ENCODE results near the gene NADK. TPM values are rescaled to one million over a fixed set of nuclear protein-coding genes. Genes with fewer than 3 reads are reported as not detected.

The NADK gene
- total and polyA plus RNA-seq, 2 of the 13 experiments (the other 11 are each of a cell fraction or from before 2014, with no cell fraction given): 56.6 to 60.1 TPM

- TF ChIP-seq HNRNPL (IDR thresholded peaks at IDR 0.05; ENCODE audit: low read depth, low read length): no peak
- no peak; the same call in 1 of the 2 replicates for TF ChIP-seq REPIN1 (CRISPR knock-in tag; IDR thresholded peaks at IDR 0.05; ENCODE audit: borderline replicate concordance, low read depth)
- no peak for TF ChIP-seq ZBTB44 (CRISPR knock-in tag; IDR thresholded peaks at IDR 0.05)
- no peak for TF ChIP-seq ZNF83 (CRISPR knock-in tag; IDR thresholded peaks at IDR 0.05; ENCODE audit: borderline replicate concordance)
- peak; percentile 52 for TF ChIP-seq SAP130 (CRISPR knock-in tag; IDR thresholded peaks at IDR 0.05; ENCODE audit: low read depth)
- TF ChIP-seq SIN3A (IDR thresholded peaks at IDR 0.05; ENCODE audit: borderline replicate concordance, low read depth, low read length): no peak
- no peak for TF ChIP-seq NFAT5 (CRISPR knock-in tag; IDR thresholded peaks at IDR 0.05)
- TF ChIP-seq TP53 (CRISPR knock-in tag; conservative IDR thresholded peaks at IDR 0.05): no peak
- no peak for TF ChIP-seq ZNF180 (CRISPR knock-in tag; IDR thresholded peaks at IDR 0.05; ENCODE audit: borderline replicate concordance, low read depth)
- no peak for TF ChIP-seq ZNF280D (CRISPR knock-in tag; IDR thresholded peaks at IDR 0.05)
- TF ChIP-seq ZNF510 (CRISPR knock-in tag; IDR thresholded peaks at IDR 0.05; ENCODE audit: low read depth): no peak
- no peak for TF ChIP-seq GMEB1 (CRISPR knock-in tag; IDR thresholded peaks at IDR 0.05; ENCODE audit: borderline replicate concordance)
- TF ChIP-seq CCAR2 (optimal IDR thresholded peaks at IDR 0.05; ENCODE audit: low read depth, low read length): no peak
- TF ChIP-seq SATB2 (CRISPR knock-in tag; IDR thresholded peaks at IDR 0.05): no peak
- no peak for TF ChIP-seq CC2D1A (CRISPR knock-in tag; IDR thresholded peaks at IDR 0.05)
- TF ChIP-seq ZNF383 (CRISPR knock-in tag; IDR thresholded peaks at IDR 0.05; ENCODE audit: borderline replicate concordance): no peak
- no peak for TF ChIP-seq NFATC3 (CRISPR knock-in tag; IDR thresholded peaks at IDR 0.05)
- TF ChIP-seq AGO2 (optimal IDR thresholded peaks at IDR 0.05; ENCODE audit: low read depth, low read length): no peak
Measured at GRCh38 chr1:1768249-1768992, 9.8 kb downstream of the NADK start (continued).

Data from HepG2 (cell line).